OCI-LY3 (cell line): ENCODE results near the gene GNG12.

Source experiments
- H2AFZ ChIP-seq: fragments of 200-600, 300-600 bp; shearing (Covaris generic); 2 replicates; pipeline ENCODE4 v1.6.0; 2014; ENCODE audit warnings: antibody characterized with exemption, low read depth, low read length
- H3K27ac ChIP-seq: fragments of 200-600, 300-600 bp; sonication (generic); 2 replicates; pipeline ENCODE4 v1.5.1; 2014; ENCODE audit warnings: mild to moderate bottlenecking, low read length, moderate library complexity, mixed read lengths
- H3K27me3 ChIP-seq: fragments of 200-600, 300-600 bp; sonication (generic); 2 replicates; pipeline ENCODE4 v1.6.1; 2014; ENCODE audit warnings: low read depth, low read length, mixed read lengths
- H3K36me3 ChIP-seq: fragments of 200-600, 300-600 bp; sonication (generic); replicated peaks from 2 replicates; pipeline ENCODE3; 2014; ENCODE audit warnings: low read depth, low read length, mixed read lengths
- H3K4me1 ChIP-seq: fragments of 300-600, 200-600 bp; sonication (generic); 2 replicates; pipeline ENCODE4 v1.6.1; 2014; ENCODE audit warnings: low read length, mixed read lengths
- H3K4me2 ChIP-seq: fragments of 200-600, 300-600 bp; sonication (generic); 2 replicates; pipeline ENCODE4 v1.6.1; 2014; ENCODE audit warnings: low read length, mixed read lengths
- H3K4me3 ChIP-seq: fragments of 300-600, 200-600 bp; sonication (generic); 2 replicates; pipeline ENCODE4 v1.5.1; 2014; ENCODE audit warnings: antibody characterized with exemption, mild to moderate bottlenecking, low read length, moderate library complexity
- H3K79me2 ChIP-seq: fragments of 300-600, 200-600 bp; shearing (Covaris generic); 2 replicates; pipeline ENCODE4 v1.6.1; 2014; ENCODE audit warnings: mild to moderate bottlenecking, low read length, mixed read lengths
- H3K9ac ChIP-seq: fragments of 300-600, 200-600 bp; shearing (Covaris generic); 2 replicates; pipeline ENCODE4 v1.6.0; 2014; ENCODE audit warnings: mild to moderate bottlenecking, low read length, moderate library complexity
- H3K9me3 ChIP-seq: fragments of 200-600, 300-600 bp; shearing (Covaris generic); 2 replicates; pipeline ENCODE4 v1.6.1; 2014; ENCODE audit warnings: low read length, mixed read lengths; ENCODE audit not compliant: insufficient read depth
- H4K20me1 ChIP-seq: fragments of 200-600, 300-600 bp; sonication (generic); 2 replicates; pipeline ENCODE4 v1.6.1; 2016; ENCODE audit warnings: low read length, mixed read lengths; ENCODE audit not compliant: insufficient read depth
- EZH2phosphoT487 ChIP-seq: fragments of 200-600 bp; shearing (Covaris generic); IDR thresholded peaks from 2 replicates; pipeline ENCODE4 v1.6.1; 2018; ENCODE audit warnings: antibody characterized with exemption, mixed run types, low read depth
- TF ChIP-seq, protein P1 (sequence below): fragments of 200-600, 300-600 bp; sonication (generic); IDR thresholded peaks from 2 replicates; pipeline ENCODE4 v1.5.1; 2014; ENCODE audit warnings: antibody characterized with exemption, low read length, low read depth

GNG12 gene

DNA sequence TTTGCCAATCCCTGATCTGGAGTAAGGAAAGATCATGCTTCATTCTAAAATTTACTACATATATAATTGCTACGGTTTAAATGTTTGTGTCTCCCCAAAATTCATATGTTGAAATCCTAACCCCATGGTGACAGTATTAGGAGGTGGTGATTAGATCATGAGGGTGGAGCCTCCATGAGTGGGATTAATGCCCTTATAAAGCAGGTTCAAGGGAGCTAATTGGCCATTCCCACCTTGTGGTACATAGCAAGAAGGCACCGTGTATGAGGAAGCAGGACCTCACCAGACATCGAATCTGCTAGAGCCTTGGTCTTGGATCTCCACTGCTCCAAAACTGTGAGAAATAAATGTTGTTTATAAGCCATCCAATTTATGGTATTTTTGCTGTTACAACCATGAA lies 92.7 kb downstream of the GNG12 start:
- Histone ChIP-seq H3K79me2 (no peaks in the 10 kb centered on the region), H3K4me1 (peaks cover 16% of the 10 kb centered on the region), H3K4me3 (no peak overlapping the region), H4K20me1 (no peaks in the 10 kb centered on the region), H3K9ac (no peak overlapping the region), H2AFZ (no peak overlapping the region), H3K9me3 (peaks cover 6% of the 10 kb centered on the region; the same call in 1 of the 2 replicates), H3K36me3 (no peaks in the 10 kb centered on the region), H3K27me3 (no peaks in the 10 kb centered on the region), H3K27ac (no peak overlapping the region), H3K4me2 (no peak overlapping the region)
- TF ChIP-seq EZH2phosphoT487 = no peak
- TF ChIP-seq, protein P1, sequence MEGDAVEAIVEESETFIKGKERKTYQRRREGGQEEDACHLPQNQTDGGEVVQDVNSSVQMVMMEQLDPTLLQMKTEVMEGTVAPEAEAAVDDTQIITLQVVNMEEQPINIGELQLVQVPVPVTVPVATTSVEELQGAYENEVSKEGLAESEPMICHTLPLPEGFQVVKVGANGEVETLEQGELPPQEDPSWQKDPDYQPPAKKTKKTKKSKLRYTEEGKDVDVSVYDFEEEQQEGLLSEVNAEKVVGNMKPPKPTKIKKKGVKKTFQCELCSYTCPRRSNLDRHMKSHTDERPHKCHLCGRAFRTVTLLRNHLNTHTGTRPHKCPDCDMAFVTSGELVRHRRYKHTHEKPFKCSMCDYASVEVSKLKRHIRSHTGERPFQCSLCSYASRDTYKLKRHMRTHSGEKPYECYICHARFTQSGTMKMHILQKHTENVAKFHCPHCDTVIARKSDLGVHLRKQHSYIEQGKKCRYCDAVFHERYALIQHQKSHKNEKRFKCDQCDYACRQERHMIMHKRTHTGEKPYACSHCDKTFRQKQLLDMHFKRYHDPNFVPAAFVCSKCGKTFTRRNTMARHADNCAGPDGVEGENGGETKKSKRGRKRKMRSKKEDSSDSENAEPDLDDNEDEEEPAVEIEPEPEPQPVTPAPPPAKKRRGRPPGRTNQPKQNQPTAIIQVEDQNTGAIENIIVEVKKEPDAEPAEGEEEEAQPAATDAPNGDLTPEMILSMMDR = no peak

DNA sequence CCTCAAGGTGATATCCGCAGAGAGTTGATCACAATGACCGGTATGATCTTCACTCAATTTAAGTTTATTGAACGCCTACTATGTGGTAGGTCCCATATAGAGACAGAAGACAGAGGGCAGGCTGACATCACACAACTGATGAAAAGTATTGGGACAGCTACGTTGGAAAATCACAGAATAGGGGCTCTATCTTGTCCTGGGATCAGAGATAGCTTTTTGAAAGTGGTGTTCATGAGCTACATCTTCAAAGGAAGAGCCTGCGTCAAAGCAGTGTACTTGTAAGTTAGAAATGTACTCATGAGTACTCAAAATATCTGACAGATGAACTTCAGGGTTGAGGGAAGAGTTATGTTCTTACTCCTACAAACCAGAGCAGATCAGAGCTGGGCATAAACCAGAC lies 93.9 kb downstream of the GNG12 start:
- Histone ChIP-seq H4K20me1 (no peaks in the 10 kb centered on the region), H3K36me3 (no peaks in the 10 kb centered on the region), H2AFZ (no peak overlapping the region), H3K79me2 (no peaks in the 10 kb centered on the region), H3K4me1 (peaks cover 16% of the 10 kb centered on the region), H3K4me2 (no peak overlapping the region), H3K27ac (no peak overlapping the region), H3K9me3 (peaks cover 6% of the 10 kb centered on the region; the same call in 1 of the 2 replicates), H3K4me3 (no peak overlapping the region), H3K9ac (no peak overlapping the region), H3K27me3 (no peaks in the 10 kb centered on the region)
- TF ChIP-seq, protein P1 = no peak
- no peak for TF ChIP-seq EZH2phosphoT487

DNA sequence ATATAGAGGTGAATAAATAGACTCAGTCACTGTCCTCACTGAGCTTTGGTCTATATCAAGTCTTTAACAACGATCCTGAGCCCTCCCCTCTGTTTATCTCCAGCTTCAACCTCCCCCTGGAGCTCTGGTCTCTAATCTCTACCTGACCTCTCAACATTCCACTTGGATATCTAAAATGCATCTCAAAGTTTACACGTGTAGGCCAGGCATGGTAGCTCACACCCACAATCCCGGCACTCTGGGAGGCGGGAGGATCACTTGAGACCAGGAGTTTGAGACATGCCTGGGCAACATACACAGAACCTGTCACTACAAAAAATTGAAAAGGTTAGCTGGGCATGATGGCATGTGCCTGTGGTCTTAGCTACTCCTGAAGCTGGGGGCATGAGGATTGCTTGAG lies 94.9 kb downstream of the GNG12 start:
- H3K27me3 ChIP-seq = no peaks in the 10 kb centered on the region
- no peaks in the 10 kb centered on the region for H3K79me2 ChIP-seq
- no peak overlapping the region for H3K4me3 ChIP-seq
- H3K27ac ChIP-seq = no peak overlapping the region
- no peaks in the 10 kb centered on the region for H4K20me1 ChIP-seq
- peaks cover 6% of the 10 kb centered on the region; the same call in 1 of the 2 replicates for H3K9me3 ChIP-seq
- H3K9ac ChIP-seq = no peak overlapping the region
- no peaks in the 10 kb centered on the region for H3K36me3 ChIP-seq
- H3K4me2 ChIP-seq = no peak overlapping the region
- no peak for TF ChIP-seq EZH2phosphoT487
- TF ChIP-seq, protein P1 = no peak
- H3K4me1 ChIP-seq = peaks cover 20% of the 10 kb centered on the region
- no peak overlapping the region for H2AFZ ChIP-seq

DNA sequence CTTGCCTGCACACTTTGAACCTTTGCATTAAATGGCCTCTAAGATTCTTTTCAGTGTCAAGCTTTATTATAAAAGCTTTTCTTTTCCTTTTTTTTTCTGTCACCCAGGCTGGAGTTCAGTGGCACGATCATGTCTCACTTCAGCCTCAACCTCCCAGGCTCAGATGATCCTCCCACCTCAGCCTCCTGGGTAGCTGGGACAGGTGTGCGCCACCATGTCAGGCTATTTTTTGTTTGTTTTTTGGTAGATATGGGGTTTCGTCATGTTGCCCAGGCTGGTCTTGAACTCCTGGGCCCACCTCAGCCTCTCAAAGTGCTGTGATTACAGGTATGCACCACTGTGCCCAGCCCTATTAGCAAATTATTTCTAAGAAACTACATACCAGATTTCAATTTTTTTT lies 95.4 kb downstream of the GNG12 start:
- Histone ChIP-seq H3K9me3 (peaks cover 6% of the 10 kb centered on the region; the same call in 1 of the 2 replicates), H3K36me3 (no peaks in the 10 kb centered on the region), H3K9ac (no peak overlapping the region), H3K79me2 (no peaks in the 10 kb centered on the region), H4K20me1 (no peaks in the 10 kb centered on the region), H3K4me2 (no peak overlapping the region), H3K4me1 (peaks cover 17% of the 10 kb centered on the region), H3K27me3 (no peaks in the 10 kb centered on the region), H3K4me3 (no peak overlapping the region), H3K27ac (no peak overlapping the region), H2AFZ (no peak overlapping the region)
- no peak for TF ChIP-seq EZH2phosphoT487
